Neuronal stem cell (in vitro differentiated cells): ENCODE data around the gene FAH.
A peak's percentile ranks its signal among the peaks of the same experiment; 100 is the strongest.

Source experiments
- DNase-seq: peaks from one replicate; pipeline ENCODE4 v3.0.0-alpha.2; 2013; ENCODE audit warnings: low spot score
- H2AFZ ChIP-seq: one replicate; pipeline ENCODE4 v1.6.1; 2013; ENCODE audit warnings: mild to moderate bottlenecking, low read length, inconsistent platforms
- H2AK5ac ChIP-seq: 2 replicates; pipeline ENCODE4 v1.6.1; 2013; ENCODE audit warnings: low read depth, mild to moderate bottlenecking, inconsistent platforms, low read length, moderate library complexity, mixed read lengths
- H2BK120ac ChIP-seq: 2 replicates; pipeline ENCODE4 v1.6.1; 2013; ENCODE audit warnings: low read depth, mild to moderate bottlenecking, inconsistent platforms, low read length, moderate library complexity, mixed read lengths
- H2BK12ac ChIP-seq: one replicate; pipeline ENCODE4 v1.6.1; 2013; ENCODE audit warnings: low read length, inconsistent platforms
- H2BK15ac ChIP-seq: 2 replicates; pipeline ENCODE4 v1.6.1; 2013; ENCODE audit warnings: mild to moderate bottlenecking, low read length, inconsistent platforms, mixed read lengths
- H2BK5ac ChIP-seq: one replicate; pipeline ENCODE4 v1.6.1; 2013; ENCODE audit warnings: inconsistent platforms, mild to moderate bottlenecking, low read length, moderate library complexity
- H3K14ac ChIP-seq: one replicate; pipeline ENCODE4 v1.6.1; 2013; ENCODE audit warnings: low read length, inconsistent platforms
- H3K18ac ChIP-seq: 2 replicates; pipeline ENCODE4 v1.6.1; 2013; ENCODE audit warnings: low read length, inconsistent platforms
- H3K23ac ChIP-seq: 2 replicates; pipeline ENCODE4 v1.6.1; 2013; ENCODE audit warnings: low read depth, mild to moderate bottlenecking, mixed read lengths, low read length, inconsistent platforms; ENCODE audit not compliant: poor library complexity
- H3K27ac ChIP-seq: replicated peaks from 3 replicates; pipeline ENCODE4 v1.5.1; 2013; ENCODE audit warnings: low read length, inconsistent platforms
- H3K27me3 ChIP-seq, 3 experiments: 2 replicates each; pipeline ENCODE4 v1.6.1; 2013; ENCODE audit warnings: low read length in 3 of 3, mild to moderate bottlenecking in 2 of 3, inconsistent platforms in 1 of 3, low read depth in 1 of 3, mixed read lengths in 1 of 3, moderate library complexity in 1 of 3; ENCODE audit not compliant: control insufficient read depth in 3 of 3, insufficient read depth in 3 of 3
- H3K36me3 ChIP-seq, 2 donors: replicated peaks in 1 of 2; 2 replicates each; pipeline ENCODE4 v1.6.1; 2013; ENCODE audit warnings: low read length in 2 of 2; ENCODE audit not compliant: control insufficient read depth in 2 of 2, insufficient read depth in 2 of 2
- H3K4ac ChIP-seq: 2 replicates; pipeline ENCODE4 v1.6.1; 2013; ENCODE audit warnings: inconsistent platforms, mild to moderate bottlenecking, low read length, moderate library complexity
- H3K4me1 ChIP-seq, 2 donors: 1 replicate in 1 of 2; 2 replicates in 1 of 2; pipeline ENCODE4 v1.6.1; 2013; ENCODE audit warnings: low read length in 2 of 2, low read depth in 1 of 2; ENCODE audit not compliant: control insufficient read depth in 2 of 2, insufficient read depth in 1 of 2
- H3K4me2 ChIP-seq: one replicate; pipeline ENCODE4 v1.6.1; 2013; ENCODE audit warnings: mild to moderate bottlenecking, low read length, inconsistent platforms; ENCODE audit not compliant: insufficient read depth, poor library complexity, severe bottlenecking
- H3K4me3 ChIP-seq, 2 donors: 2 replicates each; pipeline ENCODE4 v1.5.1; 2013; ENCODE audit warnings: low read length in 2 of 2, mild to moderate bottlenecking in 2 of 2, inconsistent platforms in 1 of 2, moderate library complexity in 1 of 2
- H3K79me1 ChIP-seq: one replicate; pipeline ENCODE4 v1.6.1; 2013; ENCODE audit warnings: low read depth, mild to moderate bottlenecking, inconsistent platforms, low read length, moderate library complexity
- H3K9ac ChIP-seq: one replicate; pipeline ENCODE4 v1.6.1; 2013; ENCODE audit warnings: mild to moderate bottlenecking, low read depth, low read length, inconsistent platforms; ENCODE audit not compliant: poor library complexity
- H3K9me3 ChIP-seq, 2 donors: replicated peaks in 1 of 2; 2 replicates each; pipeline versions ENCODE3 to v1.6.1; 2013; ENCODE audit warnings: low read length in 2 of 2, mild to moderate bottlenecking in 2 of 2, inconsistent platforms in 1 of 2, low read depth in 1 of 2, mixed read lengths in 1 of 2, moderate library complexity in 1 of 2; ENCODE audit not compliant: control insufficient read depth in 2 of 2, insufficient read depth in 1 of 2
- H4K8ac ChIP-seq: one replicate; pipeline ENCODE4 v1.6.1; 2013; ENCODE audit warnings: low read depth, mild to moderate bottlenecking, inconsistent platforms, low read length, moderate library complexity
- H4K91ac ChIP-seq: one replicate; pipeline ENCODE4 v1.6.1; 2013; ENCODE audit warnings: low read length, low read depth, mild to moderate bottlenecking, inconsistent platforms; ENCODE audit not compliant: poor library complexity
- WGBS, 2 donors: extraction: QIAGEN DNeasy Blood & Tissue Kit; methylation state at CpG; one replicate each; pipeline ENCODE4 v1.1.7; 2013; ENCODE audit warnings: missing lambda C conversion rate in 2 of 2, mixed read lengths in 1 of 2; ENCODE audit not compliant: insufficient read length in 2 of 2, insufficient replicate concordance in 1 of 2; ENCODE audit errors: extremely low coverage in 2 of 2; 5-methylcytosine and 5-hydroxymethylcytosine counted together

Gene FAH

GRCh38 chr15:80163217-80163616 is 10.4 kb downstream of the FAH start:
- no peak overlapping the region for H3K9ac ChIP-seq
- H3K23ac ChIP-seq: peak overlapping the region; percentile 93
- H3K18ac ChIP-seq: no peak overlapping the region
- no peak overlapping the region for H3K4ac ChIP-seq
- no peak overlapping the region for H3K4me3 ChIP-seq
- no peak overlapping the region for H2AFZ ChIP-seq
- no peak overlapping the region for H2BK5ac ChIP-seq
- no peak overlapping the region for H4K8ac ChIP-seq
- no peak overlapping the region for H2BK12ac ChIP-seq
- no peaks in the 10 kb centered on the region for H3K27me3 ChIP-seq
- H3K36me3 ChIP-seq: peaks cover 4 to 34% of the 10 kb centered on the region in 2 donors
- no peak overlapping the region for H3K27ac ChIP-seq
- H3K4me2 ChIP-seq: no peak overlapping the region
- no peaks in the 10 kb centered on the region for H3K79me1 ChIP-seq
- DNase-seq: no peak
- H2AK5ac ChIP-seq: no peak overlapping the region
- no peak overlapping the region for H3K14ac ChIP-seq
- H2BK120ac ChIP-seq: no peak overlapping the region
- H3K4me1 ChIP-seq: no peaks in the 10 kb centered on the region
- H4K91ac ChIP-seq: no peak overlapping the region
- H3K9me3 ChIP-seq: peaks cover 0 to 2% of the 10 kb centered on the region in 2 donors
- no CpG with 5 or more reads among the region's 5 CpGs for WGBS, 2 donors
- H2BK15ac ChIP-seq: no peak overlapping the region

- Histone ChIP-seq H2AK5ac (no peak overlapping the region), H3K4me3 (no peak overlapping the region), H3K14ac (no peak overlapping the region), H3K4me2 (no peak overlapping the region), H3K4me1 (no peaks in the 10 kb centered on the region), H3K9me3 (peaks cover 0 to 2% of the 10 kb centered on the region in 2 donors), H3K23ac (no peak overlapping the region), H4K8ac (no peak overlapping the region), H2BK15ac (no peak overlapping the region), H3K27me3 (no peaks in the 10 kb centered on the region), H2BK5ac (no peak overlapping the region), H4K91ac (no peak overlapping the region), H3K79me1 (no peaks in the 10 kb centered on the region), H2BK120ac (no peak overlapping the region), H3K27ac (no peak overlapping the region), H3K18ac (no peak overlapping the region), H2AFZ (no peak overlapping the region), H3K4ac (no peak overlapping the region), H2BK12ac (no peak overlapping the region), H3K9ac (no peak overlapping the region), H3K36me3 (peaks cover 4 to 39% of the 10 kb centered on the region in 2 donors)
- DNase-seq: no peak
- WGBS, 2 donors: no CpG with 5 or more reads among the region's 1 CpG
These were observed 11.1 kb downstream of the FAH start for GRCh38 chr15:80163897-80164296.

DNA sequence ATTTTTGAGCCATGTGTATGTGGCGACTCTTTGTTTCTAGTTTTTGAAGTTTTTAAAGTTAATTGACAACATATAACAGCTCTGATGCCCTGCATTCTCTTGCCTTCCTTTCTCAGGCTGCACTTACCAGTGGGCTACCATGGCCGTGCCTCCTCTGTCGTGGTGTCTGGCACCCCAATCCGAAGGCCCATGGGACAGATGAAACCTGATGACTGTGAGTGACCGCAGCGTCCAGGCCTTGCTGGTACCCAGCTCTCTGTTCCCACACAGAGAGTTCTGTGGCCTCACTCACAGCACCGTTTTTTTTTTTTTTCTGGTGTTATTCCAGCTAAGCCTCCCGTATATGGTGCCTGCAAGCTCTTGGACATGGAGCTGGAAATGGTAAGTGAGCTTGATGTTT is 15.1 kb downstream of the FAH start:
- Histone ChIP-seq H2AK5ac (no peak overlapping the region), H2BK120ac (no peak overlapping the region), H3K14ac (no peak overlapping the region), H2BK5ac (no peak overlapping the region), H3K4me1 (peaks cover 0 to 3% of the 10 kb centered on the region in 2 donors), H3K79me1 (no peaks in the 10 kb centered on the region), H3K9me3 (peaks cover 0 to 2% of the 10 kb centered on the region in 2 donors), H4K8ac (no peak overlapping the region), H3K4me3 (no peak overlapping the region), H3K23ac (no peak overlapping the region), H4K91ac (no peak overlapping the region), H3K4me2 (no peak overlapping the region), H3K27ac (no peak overlapping the region), H2BK15ac (no peak overlapping the region), H3K18ac (peak overlapping the region; percentile 61), H3K9ac (no peak overlapping the region), H2BK12ac (no peak overlapping the region), H3K4ac (no peak overlapping the region), H2AFZ (no peak overlapping the region), H3K36me3 (peaks cover 0 to 14% of the 10 kb centered on the region in 2 donors), H3K27me3 (no peaks in the 10 kb centered on the region)
- no CpG with 5 or more reads among the region's 8 CpGs for WGBS, 2 donors
- DNase-seq: no peak

- Histone ChIP-seq H3K27ac (no peak overlapping the region), H3K23ac (no peak overlapping the region), H3K9ac (no peak overlapping the region), H3K27me3 (no peaks in the 10 kb centered on the region), H2BK12ac (no peak overlapping the region), H3K4ac (no peak overlapping the region), H3K4me2 (no peak overlapping the region), H4K8ac (no peak overlapping the region), H2BK15ac (no peak overlapping the region), H2AK5ac (no peak overlapping the region), H2AFZ (no peak overlapping the region), H3K4me3 (no peak overlapping the region), H2BK5ac (no peak overlapping the region), H3K36me3 (peaks cover under 1 to 14% of the 10 kb centered on the region in 2 donors), H4K91ac (no peak overlapping the region), H3K9me3 (peaks cover 0 to 2% of the 10 kb centered on the region in 2 donors), H3K18ac (no peak overlapping the region), H3K79me1 (no peaks in the 10 kb centered on the region), H3K4me1 (peaks cover 0 to 3% of the 10 kb centered on the region in 2 donors), H2BK120ac (no peak overlapping the region), H3K14ac (no peak overlapping the region)
- WGBS, 2 donors: no CpG with 5 or more reads among the region's 5 CpGs
- DNase-seq: no peak
These were observed 15.6 kb downstream of the FAH start for GRCh38 chr15:80168421-80168820.
